Neuronal stem cell (in vitro differentiated cells): ENCODE data around the gene GKN1.

ENCODE experiments used
- DNase-seq: peaks from one replicate; pipeline ENCODE4 v3.0.0-alpha.2; 2013; ENCODE audit warnings: low spot score
- H2AFZ ChIP-seq: one replicate; pipeline ENCODE4 v1.6.1; 2013; ENCODE audit warnings: mild to moderate bottlenecking, low read length, inconsistent platforms
- H2AK5ac ChIP-seq: 2 replicates; pipeline ENCODE4 v1.6.1; 2013; ENCODE audit warnings: low read depth, mild to moderate bottlenecking, inconsistent platforms, low read length, moderate library complexity, mixed read lengths
- H2BK120ac ChIP-seq: 2 replicates; pipeline ENCODE4 v1.6.1; 2013; ENCODE audit warnings: low read depth, mild to moderate bottlenecking, inconsistent platforms, low read length, moderate library complexity, mixed read lengths
- H2BK12ac ChIP-seq: one replicate; pipeline ENCODE4 v1.6.1; 2013; ENCODE audit warnings: low read length, inconsistent platforms
- H2BK15ac ChIP-seq: 2 replicates; pipeline ENCODE4 v1.6.1; 2013; ENCODE audit warnings: mild to moderate bottlenecking, low read length, inconsistent platforms, mixed read lengths
- H2BK5ac ChIP-seq: one replicate; pipeline ENCODE4 v1.6.1; 2013; ENCODE audit warnings: inconsistent platforms, mild to moderate bottlenecking, low read length, moderate library complexity
- H3K14ac ChIP-seq: one replicate; pipeline ENCODE4 v1.6.1; 2013; ENCODE audit warnings: low read length, inconsistent platforms
- H3K18ac ChIP-seq: 2 replicates; pipeline ENCODE4 v1.6.1; 2013; ENCODE audit warnings: low read length, inconsistent platforms
- H3K23ac ChIP-seq: 2 replicates; pipeline ENCODE4 v1.6.1; 2013; ENCODE audit warnings: low read depth, mild to moderate bottlenecking, mixed read lengths, low read length, inconsistent platforms; ENCODE audit not compliant: poor library complexity
- H3K27ac ChIP-seq: replicated peaks from 3 replicates; pipeline ENCODE4 v1.5.1; 2013; ENCODE audit warnings: low read length, inconsistent platforms
- H3K27me3 ChIP-seq, 3 experiments: 2 replicates each; pipeline ENCODE4 v1.6.1; 2013; ENCODE audit warnings: low read length in 3 of 3, mild to moderate bottlenecking in 2 of 3, inconsistent platforms in 1 of 3, low read depth in 1 of 3, mixed read lengths in 1 of 3, moderate library complexity in 1 of 3; ENCODE audit not compliant: control insufficient read depth in 3 of 3, insufficient read depth in 3 of 3
- H3K36me3 ChIP-seq, 2 donors: replicated peaks in 1 of 2; 2 replicates each; pipeline ENCODE4 v1.6.1; 2013; ENCODE audit warnings: low read length in 2 of 2; ENCODE audit not compliant: control insufficient read depth in 2 of 2, insufficient read depth in 2 of 2
- H3K4ac ChIP-seq: 2 replicates; pipeline ENCODE4 v1.6.1; 2013; ENCODE audit warnings: inconsistent platforms, mild to moderate bottlenecking, low read length, moderate library complexity
- H3K4me1 ChIP-seq, 2 donors: 1 replicate in 1 of 2; 2 replicates in 1 of 2; pipeline ENCODE4 v1.6.1; 2013; ENCODE audit warnings: low read length in 2 of 2, low read depth in 1 of 2; ENCODE audit not compliant: control insufficient read depth in 2 of 2, insufficient read depth in 1 of 2
- H3K4me2 ChIP-seq: one replicate; pipeline ENCODE4 v1.6.1; 2013; ENCODE audit warnings: mild to moderate bottlenecking, low read length, inconsistent platforms; ENCODE audit not compliant: insufficient read depth, poor library complexity, severe bottlenecking
- H3K4me3 ChIP-seq, 2 donors: 2 replicates each; pipeline ENCODE4 v1.5.1; 2013; ENCODE audit warnings: low read length in 2 of 2, mild to moderate bottlenecking in 2 of 2, inconsistent platforms in 1 of 2, moderate library complexity in 1 of 2
- H3K79me1 ChIP-seq: one replicate; pipeline ENCODE4 v1.6.1; 2013; ENCODE audit warnings: low read depth, mild to moderate bottlenecking, inconsistent platforms, low read length, moderate library complexity
- H3K9ac ChIP-seq: one replicate; pipeline ENCODE4 v1.6.1; 2013; ENCODE audit warnings: mild to moderate bottlenecking, low read depth, low read length, inconsistent platforms; ENCODE audit not compliant: poor library complexity
- H3K9me3 ChIP-seq, 2 donors: replicated peaks in 1 of 2; 2 replicates each; pipeline versions ENCODE3 to v1.6.1; 2013; ENCODE audit warnings: low read length in 2 of 2, mild to moderate bottlenecking in 2 of 2, inconsistent platforms in 1 of 2, low read depth in 1 of 2, mixed read lengths in 1 of 2, moderate library complexity in 1 of 2; ENCODE audit not compliant: control insufficient read depth in 2 of 2, insufficient read depth in 1 of 2
- H4K8ac ChIP-seq: one replicate; pipeline ENCODE4 v1.6.1; 2013; ENCODE audit warnings: low read depth, mild to moderate bottlenecking, inconsistent platforms, low read length, moderate library complexity
- H4K91ac ChIP-seq: one replicate; pipeline ENCODE4 v1.6.1; 2013; ENCODE audit warnings: low read length, low read depth, mild to moderate bottlenecking, inconsistent platforms; ENCODE audit not compliant: poor library complexity
- WGBS, 2 donors: extraction: QIAGEN DNeasy Blood & Tissue Kit; methylation state at CpG; one replicate each; pipeline ENCODE4 v1.1.7; 2013; ENCODE audit warnings: missing lambda C conversion rate in 2 of 2, mixed read lengths in 1 of 2; ENCODE audit not compliant: insufficient read length in 2 of 2, insufficient replicate concordance in 1 of 2; ENCODE audit errors: extremely low coverage in 2 of 2; 5-methylcytosine and 5-hydroxymethylcytosine counted together

GKN1 gene

DNA sequence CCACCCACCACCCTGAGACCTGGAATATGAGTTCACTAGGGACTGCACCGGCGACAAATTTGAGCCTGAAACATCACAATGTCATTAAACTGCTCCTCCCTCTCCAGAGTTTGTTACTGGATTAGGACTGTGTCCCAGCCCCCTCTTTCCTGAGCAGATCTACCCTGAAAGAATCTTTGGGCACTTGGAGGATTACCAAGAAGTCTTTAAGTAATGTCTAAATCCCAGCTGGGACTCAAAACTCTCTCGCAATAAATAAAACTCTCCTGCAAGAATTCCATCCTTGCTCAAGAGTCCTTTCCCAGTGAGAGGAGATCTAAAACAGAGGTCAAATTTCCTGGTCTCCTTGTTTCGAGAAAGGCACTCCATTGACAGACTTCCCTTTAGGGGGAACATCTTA is 42.6 kb upstream of the GKN1 start:
- H3K4me1 ChIP-seq: no peaks in the 10 kb centered on the region
- H3K23ac ChIP-seq: no peak overlapping the region
- no peak overlapping the region for H3K4ac ChIP-seq
- H3K4me3 ChIP-seq: no peak overlapping the region
- H4K91ac ChIP-seq: no peak overlapping the region
- no peak overlapping the region for H2BK120ac ChIP-seq
- no peak overlapping the region for H3K14ac ChIP-seq
- H4K8ac ChIP-seq: no peak overlapping the region
- H2AK5ac ChIP-seq: no peak overlapping the region
- H3K79me1 ChIP-seq: no peaks in the 10 kb centered on the region
- DNase-seq: no peak
- H3K27ac ChIP-seq: no peak overlapping the region
- no peak overlapping the region for H3K18ac ChIP-seq
- no peaks in the 10 kb centered on the region for H3K36me3 ChIP-seq
- no peak overlapping the region for H2BK12ac ChIP-seq
- H3K9me3 ChIP-seq: peaks cover 0 to 1% of the 10 kb centered on the region in 2 donors
- H3K9ac ChIP-seq: no peak overlapping the region
- WGBS, 2 donors: no CpG with 5 or more reads among the region's 4 CpGs
- no peak overlapping the region for H2AFZ ChIP-seq
- no peak overlapping the region for H2BK15ac ChIP-seq
- no peak overlapping the region for H3K4me2 ChIP-seq
- no peaks in the 10 kb centered on the region for H3K27me3 ChIP-seq
- no peak overlapping the region for H2BK5ac ChIP-seq

DNA sequence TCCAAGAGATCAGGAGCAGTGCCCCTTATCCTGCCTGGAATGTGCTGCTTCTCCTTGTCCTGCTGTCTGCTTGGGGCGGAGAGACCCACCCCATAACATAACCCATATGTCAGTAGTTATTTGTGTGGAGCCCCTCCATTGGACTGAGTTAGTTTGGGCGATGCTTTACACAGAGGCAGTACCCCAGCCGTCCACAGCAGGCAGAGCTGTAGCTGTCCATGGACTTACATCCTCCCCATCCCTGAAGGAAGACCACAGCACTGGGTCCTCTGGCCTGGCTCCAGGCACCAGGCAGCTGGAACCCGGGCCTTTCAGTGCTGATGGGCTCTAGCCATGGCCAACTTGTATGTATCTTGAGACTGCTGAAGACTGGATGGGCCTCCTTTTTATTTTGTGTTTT is 42.0 kb upstream of the GKN1 start:
- H3K14ac ChIP-seq: no peak overlapping the region
- H3K18ac ChIP-seq: no peak overlapping the region
- H3K4ac ChIP-seq: no peak overlapping the region
- no peak overlapping the region for H2BK12ac ChIP-seq
- no peaks in the 10 kb centered on the region for H3K79me1 ChIP-seq
- no peak overlapping the region for H3K9ac ChIP-seq
- WGBS, 2 donors: no CpG with 5 or more reads among the region's 4 CpGs
- H2BK120ac ChIP-seq: no peak overlapping the region
- no peak overlapping the region for H3K27ac ChIP-seq
- no peaks in the 10 kb centered on the region for H3K4me1 ChIP-seq
- no peak overlapping the region for H2AFZ ChIP-seq
- no peak overlapping the region for H2BK15ac ChIP-seq
- no peak overlapping the region for H4K91ac ChIP-seq
- H3K9me3 ChIP-seq: peaks cover 0 to 1% of the 10 kb centered on the region in 2 donors
- no peak overlapping the region for H3K4me2 ChIP-seq
- no peak for DNase-seq
- H4K8ac ChIP-seq: no peak overlapping the region
- no peak overlapping the region for H2BK5ac ChIP-seq
- H3K4me3 ChIP-seq: no peak overlapping the region
- H3K27me3 ChIP-seq: no peaks in the 10 kb centered on the region
- no peak overlapping the region for H2AK5ac ChIP-seq
- H3K36me3 ChIP-seq: no peaks in the 10 kb centered on the region
- H3K23ac ChIP-seq: no peak overlapping the region

DNA sequence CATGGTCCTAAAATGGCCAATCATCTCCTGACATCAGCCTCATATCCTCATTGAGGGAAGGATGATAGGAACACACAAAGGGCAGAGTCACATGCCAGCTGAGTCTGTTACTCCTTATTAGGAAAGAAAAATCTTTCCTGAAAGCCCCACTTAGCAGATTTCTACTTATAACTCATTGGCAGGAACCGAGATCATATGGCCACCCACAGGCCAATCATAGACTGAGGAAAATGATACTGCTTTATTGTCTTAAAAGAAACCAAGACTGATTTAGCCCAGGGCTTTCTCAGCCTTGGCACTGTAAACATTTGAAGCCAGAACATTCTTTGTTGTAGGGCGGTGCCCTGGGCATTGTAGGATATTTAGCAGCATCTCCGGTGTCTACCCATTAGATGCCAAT is 40.4 kb upstream of the GKN1 start:
- Histone ChIP-seq H2BK12ac (no peak overlapping the region), H3K23ac (no peak overlapping the region), H3K36me3 (no peaks in the 10 kb centered on the region), H3K9me3 (peaks cover 0 to 1% of the 10 kb centered on the region in 2 donors), H2BK5ac (no peak overlapping the region), H4K8ac (no peak overlapping the region), H3K4me1 (no peaks in the 10 kb centered on the region), H2BK120ac (no peak overlapping the region), H3K4ac (no peak overlapping the region), H2BK15ac (no peak overlapping the region), H3K9ac (no peak overlapping the region), H3K4me2 (no peak overlapping the region), H3K18ac (no peak overlapping the region), H3K14ac (no peak overlapping the region), H3K27me3 (no peaks in the 10 kb centered on the region), H3K4me3 (no peak overlapping the region), H3K27ac (no peak overlapping the region), H2AFZ (no peak overlapping the region), H2AK5ac (no peak overlapping the region), H4K91ac (no peak overlapping the region), H3K79me1 (no peaks in the 10 kb centered on the region)
- WGBS, 2 donors: no CpG with 5 or more reads among the region's 3 CpGs
- DNase-seq: no peak

DNA sequence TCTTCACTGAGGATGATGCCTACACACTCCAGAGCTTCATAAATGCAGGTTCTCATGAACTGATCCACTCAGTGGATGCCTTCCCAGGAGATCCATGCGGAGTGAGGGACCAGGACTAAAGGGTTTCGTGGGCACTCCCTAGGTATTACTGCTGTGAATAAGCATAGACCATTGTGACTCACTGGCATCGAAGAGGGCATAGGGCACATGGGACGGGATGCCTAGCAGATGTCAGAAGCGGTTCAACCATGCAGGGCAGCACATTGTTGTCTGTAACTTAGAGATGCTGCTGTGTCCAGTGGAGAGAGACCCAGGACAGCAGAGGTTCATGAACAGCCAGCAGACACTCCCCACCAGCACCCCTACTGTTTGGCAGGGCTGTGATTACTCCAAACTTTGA is 39.0 kb upstream of the GKN1 start:
- H3K4ac ChIP-seq: no peak overlapping the region
- no peaks in the 10 kb centered on the region for H3K27me3 ChIP-seq
- H3K27ac ChIP-seq: no peak overlapping the region
- H3K9ac ChIP-seq: no peak overlapping the region
- H3K9me3 ChIP-seq: peaks cover 0 to 1% of the 10 kb centered on the region in 2 donors
- no peak for DNase-seq
- H3K23ac ChIP-seq: no peak overlapping the region
- H2BK15ac ChIP-seq: no peak overlapping the region
- H4K8ac ChIP-seq: no peak overlapping the region
- H3K36me3 ChIP-seq: no peaks in the 10 kb centered on the region
- no peak overlapping the region for H2BK5ac ChIP-seq
- H3K18ac ChIP-seq: no peak overlapping the region
- H3K4me3 ChIP-seq: no peak overlapping the region
- H3K14ac ChIP-seq: no peak overlapping the region
- H3K79me1 ChIP-seq: no peaks in the 10 kb centered on the region
- no peak overlapping the region for H2BK12ac ChIP-seq
- H2AFZ ChIP-seq: no peak overlapping the region
- no CpG with 5 or more reads among the region's 5 CpGs for WGBS, 2 donors
- H2BK120ac ChIP-seq: no peak overlapping the region
- H3K4me1 ChIP-seq: no peaks in the 10 kb centered on the region
- no peak overlapping the region for H4K91ac ChIP-seq
- H3K4me2 ChIP-seq: no peak overlapping the region
- H2AK5ac ChIP-seq: no peak overlapping the region
